GM12878 (cell line): ENCODE measurements around the gene PRAF2. TPM values are rescaled to one million over a fixed set of nuclear protein-coding genes. Genes with fewer than 3 reads are reported as not detected.
A peak's percentile ranks its signal among the peaks of the same experiment; 100 is the strongest.

Source experiments
- ATAC-seq: fragments of 200-7000 bp; cut with Tn5 transposase; 3 replicates; pipeline ENCODE4 v1.9.1; 2020; ENCODE audit warnings: mild to moderate bottlenecking, moderate library complexity
- BruUV-seq: library from RNA; stranded (reverse); fragments of 400-500 nt; replicated peaks from 2 replicates; lab custom pipeline; 2021; lab: Mats Ljungman, UMichigan
- CTCF ChIA-PET: fragments of 300-600 bp; sonication (Branson Sonifier 250); formaldehyde crosslinking; extraction: SDS; loops from one replicate; lab custom pipeline; 2021; ENCODE audit warnings: inconsistent platforms; lab: Yijun Ruan, JAX
- POLR2A ChIA-PET: fragments of 350-600 bp; formaldehyde crosslinking; extraction: SDS; loops from one replicate; lab custom pipeline; 2021; ENCODE audit warnings: inconsistent platforms; lab: Charles Lee
- RAD21 ChIA-PET: fragments of 300-600 bp; sonication (Branson Sonifier 250); formaldehyde crosslinking; loops from one replicate; lab custom pipeline; 2023; ENCODE audit warnings: antibody characterized with exemption; ENCODE audit not compliant: unreplicated experiment; lab: Charles Lee
- SMC1A ChIA-PET: fragments of 300-600 bp; sonication (Branson Sonifier 250); formaldehyde crosslinking; loops from one replicate; lab custom pipeline; 2023; ENCODE audit not compliant: unreplicated experiment, uncharacterized antibody; lab: Charles Lee
- DNase-seq: peaks from one replicate; pipeline ENCODE4 v3.0.0-alpha.2; 2011; ENCODE audit warnings: low read depth, low spot score
- FAIRE-seq: peaks from 3 replicates; lab custom pipeline; 2011; peaks lifted over from hg19 to GRCh38; lab: Jason Lieb, UNC
- H2AFZ ChIP-seq: 2 replicates; pipeline ENCODE4 v1.6.0; 2011; ENCODE audit warnings: low read depth, low read length, control low read depth; ENCODE audit not compliant: control insufficient read depth
- H3K27ac ChIP-seq: 2 replicates; pipeline ENCODE4 v1.5.1; 2011; ENCODE audit warnings: control low read depth; ENCODE audit not compliant: control insufficient read depth, insufficient read depth
- H3K27me3 ChIP-seq, 2 experiments: replicated peaks in 1 of 2; 2 replicates each; pipeline versions ENCODE4 v1.6.0 to v1.6.1; 2011; ENCODE audit warnings: low read length in 1 of 2; ENCODE audit not compliant: control insufficient read depth in 2 of 2, insufficient read depth in 2 of 2
- H3K36me3 ChIP-seq, 2 experiments: 2 replicates each; pipeline ENCODE4 v1.5.1; 2011; ENCODE audit warnings: low read length in 1 of 2; ENCODE audit not compliant: control insufficient read depth in 2 of 2, insufficient read depth in 2 of 2
- H3K4me1 ChIP-seq: 2 replicates; pipeline ENCODE4 v1.6.1; 2011; ENCODE audit warnings: mild to moderate bottlenecking, low read length, moderate library complexity, mixed read lengths; ENCODE audit not compliant: control insufficient read depth, insufficient read depth
- H3K4me2 ChIP-seq: 2 replicates; pipeline ENCODE4 v1.6.0; 2011; ENCODE audit warnings: control low read depth; ENCODE audit not compliant: control insufficient read depth, insufficient read depth
- H3K4me3 ChIP-seq: fragments of 200-600 bp; sonication (generic); 2 replicates; pipeline ENCODE4 v1.5.1; 2016
- H3K79me2 ChIP-seq: 2 replicates; pipeline ENCODE4 v1.6.0; 2011; ENCODE audit warnings: low read length; ENCODE audit not compliant: control insufficient read depth, insufficient read depth
- H3K9ac ChIP-seq: 2 replicates; pipeline ENCODE4 v1.8.0; 2011; ENCODE audit warnings: low read length, control low read depth, mixed read lengths; ENCODE audit not compliant: control insufficient read depth, insufficient read depth
- H3K9me3 ChIP-seq: replicated peaks from 3 replicates; pipeline ENCODE4 v1.5.1; 2011; ENCODE audit warnings: mild to moderate bottlenecking, low read length; ENCODE audit not compliant: control insufficient read depth, insufficient read depth
- H4K20me1 ChIP-seq: 2 replicates; pipeline ENCODE4 v1.6.0; 2011; ENCODE audit not compliant: control insufficient read depth, insufficient read depth
- ATF3 ChIP-seq: IDR thresholded peaks from 2 replicates; pipeline ENCODE4 v1.6.1; 2011; ENCODE audit warnings: low read depth, mild to moderate bottlenecking, low read length, moderate library complexity, borderline replicate concordance; ENCODE audit errors: extremely low read depth
- CEBPZ ChIP-seq: fragments of 150-350 bp; IDR thresholded peaks from 2 replicates; pipeline ENCODE4 v1.6.1; 2016; ENCODE audit warnings: low read depth, low read length
- MXI1 ChIP-seq: fragments of 150-350 bp; IDR thresholded peaks from 2 replicates; pipeline ENCODE4 v1.6.1; 2011; ENCODE audit warnings: low read depth, mild to moderate bottlenecking, inconsistent platforms, low read length, improper control_type of control experiment
- RAD51 ChIP-seq: fragments of 450-650 bp; IDR thresholded peaks from 2 replicates; pipeline ENCODE4 v1.6.1; 2016; ENCODE audit warnings: moderate library complexity, mild to moderate bottlenecking, inconsistent platforms
- REST ChIP-seq: IDR thresholded peaks from 2 replicates; pipeline ENCODE4 v1.6.1; 2012; ENCODE audit warnings: mild to moderate bottlenecking, low read depth, low read length
- SREBF1 ChIP-seq: IDR thresholded peaks from 2 replicates; pipeline ENCODE4 v1.6.1; 2012; ENCODE audit warnings: mild to moderate bottlenecking, low read length
- SUPT20H ChIP-seq: IDR thresholded peaks from 2 replicates; pipeline ENCODE4 v1.6.1; 2011; ENCODE audit warnings: low read depth, mild to moderate bottlenecking, low read length, moderate library complexity, borderline replicate concordance; ENCODE audit not compliant: control insufficient read depth
- ZNF687 ChIP-seq: fragments of 450-650 bp; IDR thresholded peaks from 2 replicates; pipeline ENCODE4 v1.6.1; 2017; ENCODE audit warnings: mild to moderate bottlenecking, moderate library complexity
- WGBS: methylation state at CpG from one replicate; pipeline ENCODE4 v1.1.6; 2016; ENCODE audit warnings: low lambda C conversion rate; ENCODE audit not compliant: insufficient replicate concordance, insufficient coverage; ENCODE audit errors: missing lambda C conversion rate; 5-methylcytosine and 5-hydroxymethylcytosine counted together
- in situ Hi-C: fragments of 300-500 bp; cut with MboI; formaldehyde crosslinking; loops from 9 replicates; pipeline ENCODE4 v1.14.3; 2018; ENCODE audit warnings: mixed read lengths
- intact Hi-C: fragments of 100-400 bp; cut with micrococcal nuclease; formaldehyde crosslinking; loops from one replicate; pipeline ENCODE4 v1.14.2; 2022; ENCODE audit not compliant: unreplicated experiment
- polyA plus RNA-seq, 11 experiments: library from polyadenylated mRNA; depleted of rRNA in 4 of 11; unstranded in 6 of 11; stranded (reverse) in 5 of 11; fragments of >200 nt; fragmentation: Nextera tagmentation in 4 of 11; fragmentation: Illumina TruSeq in 1 of 11; extraction: Ambion mirVana in 4 of 11; extraction: Trizol in 1 of 11; gene quantifications; 1 replicate in 1 of 11; 2 replicates in 10 of 11; pipeline versions ENCODE4 v1.2.1 to v1.2.3, GENCODE V29; 2011 to 2016; ENCODE audit warnings: inconsistent platforms in 2 of 11, missing spikeins in 2 of 11, low read depth in 1 of 11
- total RNA-seq, 4 experiments: library from RNA; depleted of rRNA in 3 of 4; stranded (reverse); fragments of >200 nt in 3 of 4; fragmentation: Illumina TruSeq in 1 of 4; extraction: Trizol in 1 of 4; gene quantifications; 2 replicates each; pipeline versions ENCODE4 v1.2.1 to v1.2.3, GENCODE V29; 2013 to 2021

PRAF2 gene
- total and polyA plus RNA-seq, 10 of the 15 experiments (the other 5 are each of a cell fraction or from before 2014, with no cell fraction given) = 0.80 to 16.7 (median 7.0) TPM

GRCh38 chrX:49122499-49122898 is 48.7 kb upstream of the PRAF2 start:
- RAD21 ChIA-PET = no interaction called here
- SMC1A ChIA-PET = interaction anchor here (1.2 kb wide), 1 partner anchor 39 kb away, joined by 3 read pairs; no protein-coding TSS in a partner anchor
- CTCF ChIA-PET = interaction anchor here (0.9 to 2.6 kb wide), 3 partner anchors 33 to 121 kb away, joined by 3 to 10 read pairs (median 3); partner anchors contain the start of gene GRIPAP1
- Histone ChIP-seq H3K79me2 (peaks cover 13% of the 10 kb centered on the region), H3K9ac (peak overlapping the region; percentile 78; the same call in 1 of the 2 replicates), H3K4me3 (peak overlapping the region; percentile 81; the same call in 1 of the 2 replicates), H2AFZ (no peak overlapping the region), H3K27ac (no peak overlapping the region), H3K9me3 (no peaks in the 10 kb centered on the region), H4K20me1 (no peaks in the 10 kb centered on the region), H3K27me3 (no peaks in the 10 kb centered on the region), H3K4me1 (no peaks in the 10 kb centered on the region), H3K4me2 (peak overlapping the region; percentile 36), H3K36me3 (no peaks in the 10 kb centered on the region)
- ATAC-seq (no peak), DNase-seq (no peak), FAIRE-seq (no peak)
- in situ Hi-C loops = no loop called here
- intact Hi-C loops = loop anchor here (2.0 kb wide), 1 partner anchor 44 kb away; no protein-coding TSS in a partner anchor
- 54% methylated on average over 5 of the region's 5 CpGs for WGBS
- no TSS peak for BruUV-seq
- POLR2A ChIA-PET = interaction anchor here (0.6 kb wide), 1 partner anchor 1070 kb away, joined by 4 read pairs; no protein-coding TSS in a partner anchor
- no peak for TF ChIP-seq RAD51
- TF ChIP-seq SREBF1 = no peak
- no peak for TF ChIP-seq CEBPZ
- TF ChIP-seq MXI1 = no peak
- no peak for TF ChIP-seq SUPT20H
- no peak for TF ChIP-seq REST
- no peak for TF ChIP-seq ZNF687
- TF ChIP-seq ATF3 = no peak
